ENCODE results near the gene PRKAG3. TPM values are rescaled to one million over a fixed set of nuclear protein-coding genes. Genes with fewer than 3 reads are reported as not detected.
A peak's percentile ranks its signal among the peaks of the same experiment; 100 is the strongest.

PRKAG3 gene
- total and polyA plus RNA-seq, 2 donors (not counting 1 experiment from before 2014, with no cell fraction given) = not detected

DNA sequence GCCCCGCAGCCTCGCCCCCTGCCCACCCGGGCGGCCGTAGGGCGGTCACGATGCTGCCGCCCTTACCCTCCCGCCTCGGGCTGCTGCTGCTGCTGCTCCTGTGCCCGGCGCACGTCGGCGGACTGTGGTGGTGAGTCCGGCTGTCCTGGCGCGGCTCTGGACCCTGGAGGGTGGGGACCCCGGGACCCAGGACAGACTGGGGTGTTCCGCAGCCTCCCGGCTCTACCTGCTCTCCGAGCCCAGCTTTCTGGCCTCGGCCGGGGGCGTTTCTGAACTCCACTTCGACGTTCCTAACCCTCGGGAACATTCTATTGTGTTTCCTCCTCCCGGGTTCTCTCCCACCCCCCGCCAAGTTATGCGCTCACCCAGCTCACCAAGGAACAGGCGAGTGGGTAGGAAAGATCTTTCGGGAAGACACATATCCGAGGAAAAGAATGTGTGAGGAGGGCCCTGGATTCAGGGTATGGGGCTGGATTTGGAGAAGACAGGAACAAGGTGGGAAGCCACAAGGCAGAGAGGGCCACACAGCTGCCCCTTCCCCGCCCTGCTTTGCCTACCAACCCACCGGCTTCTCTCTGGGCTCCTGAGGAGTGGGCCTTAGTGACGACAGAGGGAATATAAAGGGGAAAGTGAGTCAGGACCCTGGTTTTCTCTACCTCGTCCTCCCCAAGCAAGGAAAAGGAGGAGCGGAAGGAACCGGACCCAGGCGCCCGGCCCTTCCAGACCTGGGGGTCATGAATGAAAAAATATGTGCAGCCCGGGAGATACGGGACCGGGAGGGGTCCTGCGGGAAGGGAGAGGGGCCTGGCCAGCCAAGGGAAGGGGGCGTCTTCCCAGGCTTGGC is 28.6 kb upstream of the PRKAG3 start:
- H3K9me3 ChIP-seq (ENCODE audit: control extremely low read depth in 1 of 3, control insufficient read depth in 2 of 3, insufficient read depth in 1 of 3, low read length in 2 of 3) = peaks cover 0 to 17% (median 0%) of the 10 kb centered on the region in 3 donors
- CTCF ChIA-PET = interaction anchor here (1.7 to 5.6 kb wide), 2 partner anchors 16 to 38 kb away, joined by 6 to 26 read pairs; no protein-coding TSS in a partner anchor
- 8% methylated on average over 40 of the region's 47 CpGs for WGBS (ENCODE audit: insufficient coverage)

More for the DNA sequence above, 28.6 kb upstream of the PRKAG3 start:
- peaks cover 21% of the 10 kb centered on the region for H3K4me1 Mint-ChIP-seq
- peaks cover 0 to 93% (median 53%) of the 10 kb centered on the region in 4 experiments for H3K27me3 ChIP-seq (replicated peaks in 1 of 4; ENCODE audit: control extremely low read depth in 1 of 4, control insufficient read depth in 3 of 4, insufficient read depth in 4 of 4, low read length in 3 of 4)
- POLR2A ChIA-PET = interaction anchor here (0.6 to 1.3 kb wide), 2 partner anchors 10 to 128 kb away, joined by 3 to 6 read pairs; no protein-coding TSS in a partner anchor
- H3K4me2 ChIP-seq (replicated peaks; ENCODE audit: low read depth, low read length, poor library complexity, severe bottlenecking) = peak overlapping the region; percentile 81
- H3K27ac ChIP-seq (ENCODE audit: low read length in 2 of 2) = no peak overlapping the region
- intact Hi-C loops (cut with micrococcal nuclease) = no loop called here
- H3K4me3 Mint-ChIP-seq = peak overlapping the region; percentile 78
- peaks cover 23 to 36% of the 10 kb centered on the region in 2 donors for H3K4me1 ChIP-seq (ENCODE audit: control insufficient read depth in 2 of 2, insufficient read depth in 2 of 2, low read length in 2 of 2)
- peak overlapping the region; percentile 42 for H3K9ac ChIP-seq (ENCODE audit: low read length)
- peaks cover 75% of the 10 kb centered on the region for H3K27me3 Mint-ChIP-seq
- H3K9me3 Mint-ChIP-seq (ENCODE audit: insufficient read depth) = no peaks in the 10 kb centered on the region
- H3K36me3 ChIP-seq (replicated peaks in 1 of 2; ENCODE audit: control extremely low read depth in 1 of 2, control insufficient read depth in 1 of 2, extremely low read depth in 1 of 2, insufficient read depth in 2 of 2, low read length in 1 of 2) = no peaks in the 10 kb centered on the region
- peak; percentile 94 for TF ChIP-seq EZH2 (IDR thresholded peaks at IDR 0.05; ENCODE audit: borderline replicate concordance, insufficient read depth, low read depth, low read length, poor library complexity, severe bottlenecking)
- TF ChIP-seq, protein P1, sequence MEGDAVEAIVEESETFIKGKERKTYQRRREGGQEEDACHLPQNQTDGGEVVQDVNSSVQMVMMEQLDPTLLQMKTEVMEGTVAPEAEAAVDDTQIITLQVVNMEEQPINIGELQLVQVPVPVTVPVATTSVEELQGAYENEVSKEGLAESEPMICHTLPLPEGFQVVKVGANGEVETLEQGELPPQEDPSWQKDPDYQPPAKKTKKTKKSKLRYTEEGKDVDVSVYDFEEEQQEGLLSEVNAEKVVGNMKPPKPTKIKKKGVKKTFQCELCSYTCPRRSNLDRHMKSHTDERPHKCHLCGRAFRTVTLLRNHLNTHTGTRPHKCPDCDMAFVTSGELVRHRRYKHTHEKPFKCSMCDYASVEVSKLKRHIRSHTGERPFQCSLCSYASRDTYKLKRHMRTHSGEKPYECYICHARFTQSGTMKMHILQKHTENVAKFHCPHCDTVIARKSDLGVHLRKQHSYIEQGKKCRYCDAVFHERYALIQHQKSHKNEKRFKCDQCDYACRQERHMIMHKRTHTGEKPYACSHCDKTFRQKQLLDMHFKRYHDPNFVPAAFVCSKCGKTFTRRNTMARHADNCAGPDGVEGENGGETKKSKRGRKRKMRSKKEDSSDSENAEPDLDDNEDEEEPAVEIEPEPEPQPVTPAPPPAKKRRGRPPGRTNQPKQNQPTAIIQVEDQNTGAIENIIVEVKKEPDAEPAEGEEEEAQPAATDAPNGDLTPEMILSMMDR (IDR thresholded peaks at IDR 0.05) = no peak
- H4K20me1 ChIP-seq (ENCODE audit: control insufficient read depth, insufficient read depth, low read length, poor library complexity, severe bottlenecking) = no peaks in the 10 kb centered on the region
- H3K4me3 ChIP-seq (ENCODE audit: control extremely low read depth in 1 of 5, extremely low read depth in 1 of 5, insufficient read depth in 1 of 5, low read depth in 2 of 5, low read length in 4 of 5) = peak overlapping the region in 2 of 5 experiments; percentile 17 to 32
- peak overlapping the region; percentile 10 for H2AFZ ChIP-seq (ENCODE audit: insufficient read depth, low read depth, low read length, poor library complexity, severe bottlenecking)
- ATAC-seq (ENCODE audit: low read depth) = no peak
- H3K27ac Mint-ChIP-seq = no peak overlapping the region
- no peaks in the 10 kb centered on the region for H3K79me2 ChIP-seq (ENCODE audit: control insufficient read depth, insufficient read depth, low read length)
- DNase-seq = peak; percentile 40

Measured in B cell (primary cell).